Small intestine (tissue), 7 donors: Measurements from ENCODE around the gene SNCB. TPM values are rescaled to one million over a fixed set of nuclear protein-coding genes. Genes with fewer than 3 reads are reported as not detected.

ENCODE experiments used
- DNase-seq, 2 donors: peaks; one replicate each; pipeline versions ENCODE4 v3.0.0 to v3.0.0-alpha.2; 2013
- FAIRE-seq: peaks from 2 replicates; lab custom pipeline; 2012; peaks lifted over from hg19 to GRCh38; lab: Jason Lieb, UNC
- H3K27ac ChIP-seq, 3 donors: one replicate each; pipeline ENCODE4 v1.5.1; 2013; ENCODE audit warnings: low read length in 2 of 3, mild to moderate bottlenecking in 2 of 3, control low read depth in 1 of 3, inconsistent platforms in 1 of 3, low read depth in 1 of 3, moderate library complexity in 1 of 3
- H3K27me3 ChIP-seq, 3 donors: one replicate each; pipeline ENCODE4 v1.6.1; 2013; ENCODE audit warnings: low read length in 3 of 3, inconsistent platforms in 1 of 3; ENCODE audit not compliant: control insufficient read depth in 3 of 3, insufficient read depth in 3 of 3
- H3K36me3 ChIP-seq, 3 donors: one replicate each; pipeline ENCODE4 v1.6.1; 2013; ENCODE audit warnings: low read length in 3 of 3, inconsistent platforms in 1 of 3, low read depth in 1 of 3, mild to moderate bottlenecking in 1 of 3, moderate library complexity in 1 of 3; ENCODE audit not compliant: control insufficient read depth in 3 of 3, insufficient read depth in 2 of 3
- H3K4me1 ChIP-seq, 3 donors: one replicate each; pipeline ENCODE4 v1.6.1; 2013; ENCODE audit warnings: low read length in 2 of 3, inconsistent platforms in 1 of 3, low read depth in 1 of 3, mild to moderate bottlenecking in 1 of 3, moderate library complexity in 1 of 3; ENCODE audit not compliant: control insufficient read depth in 3 of 3, insufficient read depth in 2 of 3
- H3K4me3 ChIP-seq, 3 donors: one replicate each; pipeline ENCODE4 v1.5.1; 2013; ENCODE audit warnings: low read length in 3 of 3, control low read depth in 1 of 3, inconsistent platforms in 1 of 3, low read depth in 1 of 3, mild to moderate bottlenecking in 1 of 3, moderate library complexity in 1 of 3
- H3K9me3 ChIP-seq, 2 donors: one replicate each; pipeline ENCODE4 v1.6.1; 2013; ENCODE audit warnings: low read depth in 1 of 2, low read length in 1 of 2; ENCODE audit not compliant: control insufficient read depth in 2 of 2, insufficient read depth in 1 of 2
- WGBS, 3 donors: extraction: QIAGEN DNeasy Blood & Tissue Kit; methylation state at CpG; one replicate each; pipeline ENCODE4 v1.1.7; 2013; 5-methylcytosine and 5-hydroxymethylcytosine counted together
- polyA plus RNA-seq, 4 donors: library from polyadenylated mRNA; stranded (reverse) in 3 of 4; unstranded in 1 of 4; fragments of 200-250 nt in 3 of 4; fragments of 120-200 nt in 1 of 4; gene quantifications; one replicate each; pipeline versions ENCODE4 v1.2.1 to v1.2.3, GENCODE V29; 2013
- donor health status: healthy with polysubstance abuse.
- donor health status: control.
- donor health status: control.
- donor health status: Bipolar disorder and iron deficiency.
- donor health status: healthy.

The SNCB gene
- polyA plus RNA-seq, 4 donors: 0.16 to 0.73 TPM; not detected in 2

DNA sequence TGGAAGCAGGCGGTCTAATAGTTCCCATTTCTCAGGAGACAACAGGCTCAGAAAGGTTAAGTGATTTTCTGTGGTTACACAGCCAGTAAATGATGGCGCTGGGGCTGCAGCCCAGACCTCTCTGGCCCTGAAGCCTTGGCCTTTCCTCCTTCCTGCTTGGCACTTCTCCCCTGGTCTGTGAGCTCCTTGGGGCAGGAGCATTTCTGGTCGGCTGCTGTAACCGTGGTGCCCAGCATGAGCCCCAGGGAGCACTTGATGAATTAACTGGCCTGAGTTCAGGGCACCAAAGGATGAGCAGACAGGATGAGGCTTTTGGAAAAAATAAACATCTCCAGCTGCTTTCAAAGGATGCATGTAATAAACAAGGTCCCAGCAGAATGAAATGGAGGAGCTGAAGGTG lies 51.0 kb downstream of the SNCB start:
- H3K36me3 ChIP-seq: peaks cover 0 to 94% (median 37%) of the 10 kb centered on the region in 3 donors
- peaks cover 0 to 11% of the 10 kb centered on the region in 2 donors for H3K9me3 ChIP-seq
- no peak overlapping the region for H3K4me3 ChIP-seq
- no peak for FAIRE-seq
- 69 to 91% (median 83%) methylated on average over 4 of the region's 4 CpGs for WGBS, 3 donors
- no peaks in the 10 kb centered on the region for H3K27me3 ChIP-seq
- DNase-seq: no peak
- H3K4me1 ChIP-seq: no peaks in the 10 kb centered on the region
- H3K27ac ChIP-seq: no peak overlapping the region

DNA sequence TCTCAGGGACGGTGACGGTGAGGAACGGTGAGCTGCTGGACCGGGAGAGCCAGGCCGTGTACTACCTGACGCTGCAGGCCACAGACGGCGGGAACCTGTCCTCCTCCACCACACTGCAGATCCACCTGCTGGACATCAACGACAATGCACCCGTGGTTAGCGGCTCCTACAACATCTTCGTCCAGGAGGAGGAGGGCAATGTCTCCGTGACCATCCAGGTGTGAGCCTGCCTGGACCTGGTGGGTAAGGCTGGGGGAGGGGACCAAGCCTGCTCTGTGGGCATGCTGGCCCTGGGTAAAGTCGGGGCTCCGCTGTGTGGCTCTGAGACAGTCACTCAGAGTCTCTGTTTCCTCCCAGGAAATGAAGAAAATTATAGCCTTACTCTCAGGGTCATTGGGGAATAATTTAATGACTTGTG lies 51.9 kb downstream of the SNCB start:
- peaks cover 0 to 2% of the 10 kb centered on the region in 2 donors for H3K9me3 ChIP-seq
- peaks cover 0 to 94% (median 29%) of the 10 kb centered on the region in 3 donors for H3K36me3 ChIP-seq
- no peaks in the 10 kb centered on the region for H3K4me1 ChIP-seq
- no peaks in the 10 kb centered on the region for H3K27me3 ChIP-seq
- peak; percentile 27 to 69 for DNase-seq
- 54 to 78% (median 69%) methylated on average over 15 of the region's 15 CpGs for WGBS, 3 donors
- no peak overlapping the region for H3K27ac ChIP-seq
- no peak overlapping the region for H3K4me3 ChIP-seq
- no peak for FAIRE-seq

DNA sequence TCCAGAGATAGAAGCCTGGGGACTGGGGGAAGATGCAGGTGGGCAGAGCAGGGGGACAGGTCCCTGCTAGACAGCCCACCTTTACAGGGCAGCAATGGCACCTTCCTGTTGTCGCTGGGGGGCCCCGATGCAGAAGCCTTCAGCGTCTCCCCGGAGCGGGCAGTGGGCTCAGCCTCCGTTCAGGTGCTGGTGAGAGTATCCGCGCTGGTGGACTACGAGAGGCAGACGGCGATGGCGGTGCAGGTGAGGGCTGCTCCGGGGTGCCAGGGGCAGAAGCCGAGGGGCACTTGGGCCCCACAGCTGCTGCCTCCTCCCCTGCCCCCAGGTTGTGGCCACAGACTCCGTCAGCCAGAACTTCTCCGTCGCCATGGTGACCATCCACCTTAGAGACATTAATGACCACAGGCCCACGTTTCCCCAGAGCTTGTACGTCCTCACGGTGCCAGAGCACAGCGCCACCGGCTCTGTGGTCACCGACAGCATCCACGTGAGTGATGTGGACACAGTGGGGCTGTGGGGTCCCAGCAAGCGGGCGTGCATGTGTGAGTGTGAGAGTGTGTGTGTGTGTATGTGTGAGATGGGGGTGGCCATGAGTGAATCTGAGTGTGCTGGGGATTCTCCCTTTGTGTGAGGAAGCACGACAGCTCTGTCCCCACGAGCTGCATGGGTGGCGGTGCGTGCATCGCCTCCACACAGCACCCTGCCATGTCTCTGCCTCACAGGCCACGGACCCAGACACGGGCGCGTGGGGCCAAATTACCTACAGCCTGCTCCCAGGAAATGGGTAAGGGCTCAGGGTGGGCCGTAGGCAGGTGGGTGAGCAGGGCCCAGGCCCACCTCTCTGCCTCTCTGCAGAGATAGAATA lies 52.8 kb downstream of the SNCB start:
- Histone ChIP-seq H3K9me3 (no peaks in the 10 kb centered on the region), H3K36me3 (peaks cover 0 to 91% (median 26%) of the 10 kb centered on the region in 3 donors), H3K4me1 (no peaks in the 10 kb centered on the region), H3K27me3 (no peaks in the 10 kb centered on the region), H3K27ac (no peak overlapping the region), H3K4me3 (no peak overlapping the region)
- no peak for DNase-seq
- 85 to 95% (median 91%) methylated on average over 30 to 36 of the region's 36 CpGs for WGBS, 3 donors
- FAIRE-seq: no peak

DNA sequence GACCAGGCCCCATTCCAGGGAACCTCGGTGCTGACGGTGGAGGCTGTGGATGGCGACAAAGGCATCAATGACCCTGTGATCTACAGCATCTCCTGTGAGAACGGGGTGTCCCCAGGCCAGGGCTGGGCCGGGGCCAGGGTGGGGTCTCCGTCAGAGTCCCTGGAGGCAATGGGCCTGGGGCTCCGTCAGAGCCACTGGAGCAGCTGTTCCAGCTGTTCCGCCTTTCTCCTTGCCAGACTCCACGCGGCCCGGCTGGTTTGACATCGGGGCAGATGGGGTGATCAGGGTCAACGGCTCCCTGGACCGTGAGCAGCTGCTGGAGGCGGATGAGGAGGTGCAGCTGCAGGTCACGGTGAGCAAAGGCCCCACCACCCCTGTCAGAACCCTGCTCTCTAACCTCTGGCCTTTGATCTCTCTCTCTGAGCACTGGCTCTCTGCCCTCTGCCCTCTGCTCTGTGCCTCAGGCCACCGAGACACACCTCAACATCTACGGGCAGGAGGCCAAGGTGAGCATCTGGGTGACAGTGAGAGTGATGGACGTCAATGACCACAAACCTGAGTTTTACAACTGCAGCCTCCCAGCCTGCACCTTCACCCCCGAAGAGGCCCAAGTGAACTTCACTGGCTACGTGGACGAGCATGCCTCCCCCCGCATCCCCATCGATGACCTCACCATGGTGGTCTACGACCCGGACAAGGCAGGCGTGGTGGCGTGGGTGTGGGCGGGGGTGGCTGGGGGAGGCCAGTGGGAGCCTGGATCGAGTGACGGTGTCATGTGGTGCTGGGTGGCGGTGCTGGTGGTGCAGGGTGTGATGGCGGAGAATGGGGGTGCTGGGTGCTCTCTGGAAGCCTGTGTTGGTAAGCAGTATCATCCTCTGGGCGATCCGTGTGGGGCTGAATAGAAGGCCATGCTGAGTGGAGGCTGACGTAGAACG lies 54.6 kb downstream of the SNCB start:
- Histone ChIP-seq H3K27me3 (no peaks in the 10 kb centered on the region), H3K36me3 (peaks cover 0 to 86% (median 17%) of the 10 kb centered on the region in 3 donors), H3K4me1 (no peaks in the 10 kb centered on the region), H3K9me3 (no peaks in the 10 kb centered on the region), H3K27ac (no peak overlapping the region), H3K4me3 (no peak overlapping the region)
- FAIRE-seq: no peak
- no peak for DNase-seq
- WGBS, 3 donors: 85 to 88% (median 87%) methylated on average over 33 to 37 of the region's 37 CpGs

DNA sequence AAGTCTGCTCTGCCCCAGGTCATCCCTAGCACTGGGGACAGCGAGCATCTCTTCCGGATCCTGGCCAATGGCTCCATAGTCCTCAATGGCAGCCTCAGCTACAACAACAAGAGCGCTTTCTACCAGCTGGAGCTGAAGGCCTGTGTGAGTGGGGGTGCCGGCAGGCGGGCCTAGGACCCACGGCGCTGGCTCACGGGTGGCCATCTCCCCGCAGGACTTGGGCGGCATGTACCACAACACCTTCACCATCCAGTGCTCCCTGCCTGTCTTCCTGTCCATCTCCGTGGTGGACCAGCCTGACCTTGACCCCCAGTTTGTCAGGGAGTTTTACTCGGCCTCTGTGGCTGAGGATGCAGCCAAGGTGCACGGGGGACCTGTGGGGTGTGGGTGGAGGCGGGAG lies 55.3 kb downstream of the SNCB start:
- H3K4me3 ChIP-seq: no peak overlapping the region
- H3K4me1 ChIP-seq: no peaks in the 10 kb centered on the region
- 90 to 94% (median 92%) methylated on average over 14 of the region's 14 CpGs for WGBS, 3 donors
- no peaks in the 10 kb centered on the region for H3K9me3 ChIP-seq
- H3K27me3 ChIP-seq: no peaks in the 10 kb centered on the region
- DNase-seq: no peak
- peaks cover 0 to 86% (median 17%) of the 10 kb centered on the region in 3 donors for H3K36me3 ChIP-seq
- no peak overlapping the region for H3K27ac ChIP-seq
- FAIRE-seq: no peak

DNA sequence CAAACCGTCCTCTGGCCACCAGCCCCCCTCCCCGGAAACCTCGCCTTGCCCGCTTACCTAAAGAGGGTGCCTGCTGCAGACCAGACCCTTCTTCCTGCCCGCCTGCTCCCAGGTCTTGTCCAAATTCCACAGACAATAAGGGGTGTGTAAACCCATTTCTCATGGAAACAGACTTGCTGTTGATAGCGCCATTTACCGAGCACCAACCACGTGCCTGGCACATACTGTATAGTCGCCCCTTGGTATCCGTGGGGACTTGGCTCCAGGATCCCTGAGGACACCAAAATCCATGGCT lies 56.1 kb downstream of the SNCB start:
- DNase-seq (no peak), FAIRE-seq (no peak)
- WGBS, 3 donors: 48 to 55% (median 49%) methylated on average over 10 of the region's 10 CpGs
- Histone ChIP-seq H3K9me3 (no peaks in the 10 kb centered on the region), H3K27me3 (no peaks in the 10 kb centered on the region), H3K36me3 (peaks cover 0 to 82% (median 14%) of the 10 kb centered on the region in 3 donors), H3K4me3 (no peak overlapping the region), H3K27ac (no peak overlapping the region), H3K4me1 (no peaks in the 10 kb centered on the region)

DNA sequence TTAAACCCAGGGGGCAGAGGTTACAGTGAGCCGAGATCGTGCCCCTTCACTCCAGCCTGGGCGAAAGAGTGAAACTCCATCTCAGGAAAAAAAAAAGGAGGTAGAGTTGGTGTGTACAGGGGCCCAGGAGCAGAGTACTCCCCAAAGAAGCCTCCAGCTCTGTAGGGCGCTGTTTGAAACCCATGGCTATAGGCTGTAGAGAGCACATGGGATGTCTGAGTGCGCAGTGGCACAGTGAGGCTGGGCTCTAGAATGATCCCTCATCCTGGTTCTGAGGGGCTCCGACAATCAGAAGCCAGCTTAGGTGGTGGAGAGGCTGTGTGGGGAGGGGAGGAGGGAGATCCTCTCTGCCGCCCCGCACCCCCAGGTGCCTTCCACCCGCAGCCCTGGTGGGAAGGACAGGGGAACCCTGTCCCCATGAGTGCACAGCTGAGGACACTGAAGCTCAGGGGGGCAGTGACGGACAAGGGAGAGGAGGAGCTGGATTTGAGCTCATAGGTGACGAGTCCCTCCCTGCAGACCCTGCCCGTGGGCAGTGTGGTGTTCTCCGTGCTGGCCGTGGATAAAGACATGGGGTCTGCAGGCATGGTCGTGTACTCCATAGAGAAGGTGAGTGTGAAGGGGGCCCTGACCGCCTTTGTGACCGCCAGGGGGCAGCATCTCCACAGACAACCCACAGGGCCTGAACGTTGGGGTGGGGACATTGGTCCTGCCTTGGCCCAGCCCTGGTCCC lies 56.6 kb downstream of the SNCB start:
- H3K4me3 ChIP-seq: no peak overlapping the region
- no peaks in the 10 kb centered on the region for H3K27me3 ChIP-seq
- DNase-seq (peak; percentile 52 to 76), FAIRE-seq (no peak)
- no peaks in the 10 kb centered on the region for H3K9me3 ChIP-seq
- H3K27ac ChIP-seq: no peak overlapping the region
- H3K36me3 ChIP-seq: peaks cover 0 to 80% (median 14%) of the 10 kb centered on the region in 3 donors
- WGBS, 3 donors: 43 to 52% (median 47%) methylated on average over 18 of the region's 18 CpGs
- no peaks in the 10 kb centered on the region for H3K4me1 ChIP-seq
